WI38 (cell line): Measurements from ENCODE around the gene BPIFB6.

Experiments used
- H3K4me3 ChIP-seq: 2 replicates; pipeline ENCODE4 v1.5.1; 2011; ENCODE audit warnings: low read depth, mild to moderate bottlenecking, control low read depth, low read length
- TF ChIP-seq, protein P1 (sequence below): IDR thresholded peaks from 2 replicates; pipeline ENCODE4 v1.5.1; 2012; ENCODE audit warnings: low read depth, mild to moderate bottlenecking, control low read depth, low read length

Gene BPIFB6

GRCh38 chr20:33062105-33062824 lies 30.8 kb downstream of the BPIFB6 start:
- TF ChIP-seq, protein P1, sequence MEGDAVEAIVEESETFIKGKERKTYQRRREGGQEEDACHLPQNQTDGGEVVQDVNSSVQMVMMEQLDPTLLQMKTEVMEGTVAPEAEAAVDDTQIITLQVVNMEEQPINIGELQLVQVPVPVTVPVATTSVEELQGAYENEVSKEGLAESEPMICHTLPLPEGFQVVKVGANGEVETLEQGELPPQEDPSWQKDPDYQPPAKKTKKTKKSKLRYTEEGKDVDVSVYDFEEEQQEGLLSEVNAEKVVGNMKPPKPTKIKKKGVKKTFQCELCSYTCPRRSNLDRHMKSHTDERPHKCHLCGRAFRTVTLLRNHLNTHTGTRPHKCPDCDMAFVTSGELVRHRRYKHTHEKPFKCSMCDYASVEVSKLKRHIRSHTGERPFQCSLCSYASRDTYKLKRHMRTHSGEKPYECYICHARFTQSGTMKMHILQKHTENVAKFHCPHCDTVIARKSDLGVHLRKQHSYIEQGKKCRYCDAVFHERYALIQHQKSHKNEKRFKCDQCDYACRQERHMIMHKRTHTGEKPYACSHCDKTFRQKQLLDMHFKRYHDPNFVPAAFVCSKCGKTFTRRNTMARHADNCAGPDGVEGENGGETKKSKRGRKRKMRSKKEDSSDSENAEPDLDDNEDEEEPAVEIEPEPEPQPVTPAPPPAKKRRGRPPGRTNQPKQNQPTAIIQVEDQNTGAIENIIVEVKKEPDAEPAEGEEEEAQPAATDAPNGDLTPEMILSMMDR = no peak
- no peak overlapping the region for H3K4me3 ChIP-seq

- H3K4me3 ChIP-seq = no peak overlapping the region
- TF ChIP-seq, protein P1 = no peak
Observed at GRCh38 chr20:33062825-33063149, 31.3 kb downstream of the BPIFB6 start.

DNA sequence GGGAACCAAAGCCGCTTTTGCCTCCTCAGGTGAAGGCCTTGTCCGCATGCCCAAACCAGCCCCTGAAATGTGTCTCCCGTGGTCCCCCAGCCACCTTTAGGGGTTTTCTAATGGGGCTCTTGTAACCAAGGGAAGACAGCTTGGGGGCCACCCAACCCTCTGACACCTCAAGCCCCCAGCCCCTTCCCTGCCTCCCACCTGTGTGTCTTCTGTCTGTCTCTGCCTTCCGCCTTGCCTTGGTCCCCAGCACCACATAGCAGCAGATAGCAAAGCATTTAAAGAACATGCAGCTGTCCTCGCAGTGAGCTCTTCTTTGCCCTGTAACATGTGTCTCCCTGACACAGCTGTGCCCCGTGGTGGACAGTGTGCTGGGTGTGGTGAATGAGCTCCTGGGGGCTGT lies 31.8 kb downstream of the BPIFB6 start:
- TF ChIP-seq, protein P1 = no peak
- H3K4me3 ChIP-seq = no peak overlapping the region

- TF ChIP-seq, protein P1 = no peak
- no peak overlapping the region for H3K4me3 ChIP-seq
Observed at GRCh38 chr20:33064572-33065287, 33.3 kb downstream of the BPIFB6 start.

DNA sequence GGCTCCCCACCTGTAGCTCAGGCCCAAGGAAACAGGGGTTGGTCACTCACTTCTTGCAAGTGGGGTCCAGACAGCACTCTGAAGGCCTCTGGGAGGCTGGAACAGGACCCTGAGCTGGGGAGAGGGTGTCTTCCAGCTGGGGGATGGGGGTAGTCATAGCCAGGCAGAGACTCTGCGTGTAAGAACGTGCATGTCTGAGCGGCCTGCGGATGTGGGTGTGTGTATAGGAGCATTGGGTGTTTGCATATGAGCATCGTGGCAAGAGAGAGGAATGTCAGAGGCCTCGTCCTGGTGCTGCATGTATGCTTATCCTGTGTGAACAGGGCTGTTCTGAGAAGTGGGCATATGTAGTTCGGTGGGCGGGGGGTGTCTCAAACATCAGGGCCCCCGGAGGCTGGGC lies 34.3 kb downstream of the BPIFB6 start:
- H3K4me3 ChIP-seq = no peak overlapping the region
- TF ChIP-seq, protein P1 = no peak

DNA sequence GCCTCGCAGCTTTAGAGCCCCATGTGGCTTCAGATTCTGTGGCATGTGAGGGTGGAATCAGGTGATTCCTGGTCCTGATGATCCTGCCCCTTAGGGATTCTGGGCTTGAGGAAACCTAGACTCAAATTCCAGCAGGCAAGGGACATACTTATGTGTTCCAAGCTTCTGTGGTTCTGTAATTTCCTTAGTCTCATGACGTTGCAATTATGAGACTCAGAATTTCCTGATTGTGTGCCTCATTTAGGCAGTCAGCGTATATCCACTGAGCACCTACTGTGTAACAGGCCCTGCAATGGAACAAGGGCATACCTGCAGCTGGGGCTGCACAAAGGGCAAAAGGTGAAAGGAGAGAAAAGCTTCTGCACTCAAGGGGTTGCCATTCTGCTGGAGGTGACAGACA lies 36.4 kb downstream of the BPIFB6 start:
- TF ChIP-seq, protein P1 = no peak
- H3K4me3 ChIP-seq = no peak overlapping the region

- H3K4me3 ChIP-seq = no peak overlapping the region
- TF ChIP-seq, protein P1 = no peak
Observed at GRCh38 chr20:33068251-33068939, 36.9 kb downstream of the BPIFB6 start.
